Mesenchymal stem cell (in vitro differentiated cells and primary cell): ENCODE measurements around the gene ARRDC1.
A peak's percentile ranks its signal among the peaks of the same experiment; 100 is the strongest.

Experiments
- DNase-seq: peaks from one replicate; pipeline ENCODE4 v3.0.0-alpha.2; 2013
- H2AFZ ChIP-seq: one replicate; pipeline ENCODE4 v1.6.1; 2013; ENCODE audit warnings: low read depth, mild to moderate bottlenecking, control low read depth, inconsistent platforms, low read length, moderate library complexity
- H2AK5ac ChIP-seq: 2 replicates; pipeline ENCODE4 v1.6.1; 2013; ENCODE audit warnings: low read length, moderate library complexity, mild to moderate bottlenecking, inconsistent platforms; ENCODE audit not compliant: severe bottlenecking
- H2BK120ac ChIP-seq: one replicate; pipeline ENCODE4 v1.6.1; 2013; ENCODE audit warnings: low read depth, mild to moderate bottlenecking, inconsistent platforms, low read length, moderate library complexity
- H2BK12ac ChIP-seq, 2 experiments: one replicate each; pipeline ENCODE4 v1.6.1; 2013; ENCODE audit warnings: inconsistent platforms in 2 of 2, low read length in 2 of 2, mild to moderate bottlenecking in 2 of 2, moderate library complexity in 2 of 2, control low read depth in 1 of 2
- H2BK15ac ChIP-seq: one replicate; pipeline ENCODE4 v1.6.1; 2013; ENCODE audit warnings: mild to moderate bottlenecking, low read depth, inconsistent platforms; ENCODE audit not compliant: poor library complexity, severe bottlenecking
- H2BK5ac ChIP-seq: 2 replicates; pipeline ENCODE4 v1.6.1; 2013; ENCODE audit warnings: low read depth, mild to moderate bottlenecking, low read length, control low read depth, inconsistent platforms; ENCODE audit not compliant: poor library complexity, severe bottlenecking
- H3K14ac ChIP-seq, 2 experiments: one replicate each; pipeline ENCODE4 v1.6.1; 2013; ENCODE audit warnings: inconsistent platforms in 2 of 2, low read length in 2 of 2, control low read depth in 1 of 2, mild to moderate bottlenecking in 1 of 2, moderate library complexity in 1 of 2
- H3K18ac ChIP-seq, 2 experiments: one replicate each; pipeline ENCODE4 v1.6.1; 2013; ENCODE audit warnings: inconsistent platforms in 2 of 2, low read length in 2 of 2, control low read depth in 1 of 2, low read depth in 1 of 2, mild to moderate bottlenecking in 1 of 2
- H3K23ac ChIP-seq, 2 experiments: one replicate each; pipeline ENCODE4 v1.6.1; 2013; ENCODE audit warnings: inconsistent platforms in 2 of 2, low read length in 2 of 2, mild to moderate bottlenecking in 2 of 2, moderate library complexity in 2 of 2, control low read depth in 1 of 2
- H3K27ac ChIP-seq: 2 replicates; pipeline ENCODE4 v1.5.1; 2013; ENCODE audit warnings: mild to moderate bottlenecking, moderate library complexity, low read length, control low read depth, inconsistent platforms; ENCODE audit not compliant: poor library complexity, severe bottlenecking
- H3K27me3 ChIP-seq, 2 experiments: 2 replicates each; pipeline versions ENCODE4 v1.6.1 to v1.7.0; 2013; ENCODE audit warnings: low read length in 2 of 2, mild to moderate bottlenecking in 2 of 2, moderate library complexity in 2 of 2, control low read depth in 1 of 2, inconsistent platforms in 1 of 2; ENCODE audit not compliant: control insufficient read depth in 1 of 2, insufficient read depth in 1 of 2
- H3K36me3 ChIP-seq, 2 experiments: 2 replicates each; pipeline versions ENCODE4 v1.6.1 to v1.7.0; 2013; ENCODE audit warnings: low read length in 2 of 2, control low read depth in 1 of 2, inconsistent platforms in 1 of 2, low read depth in 1 of 2, mild to moderate bottlenecking in 1 of 2; ENCODE audit not compliant: insufficient read depth in 2 of 2, control insufficient read depth in 1 of 2
- H3K4ac ChIP-seq, 2 experiments: one replicate each; pipeline ENCODE4 v1.6.1; 2013; ENCODE audit warnings: inconsistent platforms in 2 of 2, low read length in 2 of 2, mild to moderate bottlenecking in 2 of 2, moderate library complexity in 2 of 2, control low read depth in 1 of 2, low read depth in 1 of 2
- H3K4me1 ChIP-seq: 2 replicates; pipeline ENCODE4 v1.6.1; 2013; ENCODE audit warnings: low read depth, low read length, control low read depth; ENCODE audit not compliant: control insufficient read depth, insufficient read depth
- H3K4me2 ChIP-seq: 2 replicates; pipeline ENCODE4 v1.6.1; 2013; ENCODE audit warnings: low read length, mild to moderate bottlenecking, inconsistent platforms; ENCODE audit not compliant: poor library complexity, severe bottlenecking
- H3K4me3 ChIP-seq, 2 experiments: 2 replicates each; pipeline versions ENCODE4 v1.5.1 to v1.7.0; 2013; ENCODE audit warnings: low read length in 2 of 2, mild to moderate bottlenecking in 2 of 2, control low read depth in 1 of 2, low read depth in 1 of 2; ENCODE audit not compliant: insufficient read depth in 1 of 2
- H3K79me1 ChIP-seq: replicated peaks from 2 replicates; pipeline ENCODE4 v1.6.1; 2013; ENCODE audit warnings: mild to moderate bottlenecking, control low read depth, low read length, inconsistent platforms; ENCODE audit not compliant: poor library complexity, severe bottlenecking
- H3K9ac ChIP-seq: 2 replicates; pipeline ENCODE4 v1.7.0; 2013; ENCODE audit warnings: mild to moderate bottlenecking, low read length, moderate library complexity
- H3K9me3 ChIP-seq: 2 replicates; pipeline ENCODE4 v1.7.0; 2013; ENCODE audit warnings: mild to moderate bottlenecking, low read length; ENCODE audit not compliant: control insufficient read depth
- H4K8ac ChIP-seq: one replicate; pipeline ENCODE4 v1.6.1; 2013; ENCODE audit warnings: inconsistent platforms, mild to moderate bottlenecking, low read length, moderate library complexity
- H4K91ac ChIP-seq: one replicate; pipeline ENCODE4 v1.6.1; 2013; ENCODE audit warnings: mild to moderate bottlenecking, low read length, inconsistent platforms
- WGBS: methylation state at CpG from one replicate; pipeline ENCODE4 v1.1.7; 2013; ENCODE audit warnings: mixed read lengths; 5-methylcytosine and 5-hydroxymethylcytosine counted together

Gene ARRDC1

GRCh38 chr9:137586854-137587253 is 18.6 kb upstream of the ARRDC1 start:
- Histone ChIP-seq H2BK15ac (no peak overlapping the region), H2BK12ac (no peak overlapping the region), H3K14ac (no peak overlapping the region), H2AFZ (no peak overlapping the region), H3K9ac (no peak overlapping the region), H3K4ac (no peak overlapping the region), H2AK5ac (no peak overlapping the region), H3K27ac (no peak overlapping the region), H3K23ac (peak overlapping the region in 1 of 2 experiments; percentile 48), H3K36me3 (peaks cover 63 to 67% of the 10 kb centered on the region in 2 experiments), H3K4me2 (no peak overlapping the region), H3K79me1 (peaks cover 56% of the 10 kb centered on the region), H3K27me3 (no peaks in the 10 kb centered on the region), H2BK5ac (no peak overlapping the region), H3K18ac (no peak overlapping the region), H4K8ac (no peak overlapping the region), H3K4me1 (peaks cover 10% of the 10 kb centered on the region), H3K4me3 (no peak overlapping the region), H2BK120ac (no peak overlapping the region), H3K9me3 (no peaks in the 10 kb centered on the region), H4K91ac (no peak overlapping the region)
- WGBS, result 99% methylated on average over 14 of the region's 14 CpGs
- no peak for DNase-seq

- H3K23ac ChIP-seq, result no peak overlapping the region
- H2AK5ac ChIP-seq, result no peak overlapping the region
- no peak overlapping the region for H3K4me2 ChIP-seq
- no peaks in the 10 kb centered on the region for H3K9me3 ChIP-seq
- H3K4me3 ChIP-seq, result no peak overlapping the region
- no peak overlapping the region for H2BK12ac ChIP-seq
- H3K27ac ChIP-seq, result no peak overlapping the region
- no peak overlapping the region for H4K8ac ChIP-seq
- peaks cover 10% of the 10 kb centered on the region for H3K4me1 ChIP-seq
- peaks cover 54% of the 10 kb centered on the region for H3K79me1 ChIP-seq
- 94% methylated on average over 12 of the region's 13 CpGs for WGBS
- peaks cover 48 to 52% of the 10 kb centered on the region in 2 experiments for H3K36me3 ChIP-seq
- H3K27me3 ChIP-seq, result no peaks in the 10 kb centered on the region
- no peak for DNase-seq
- no peak overlapping the region for H3K14ac ChIP-seq
- H2AFZ ChIP-seq, result no peak overlapping the region
- H3K18ac ChIP-seq, result no peak overlapping the region
- H2BK15ac ChIP-seq, result no peak overlapping the region
- H2BK5ac ChIP-seq, result no peak overlapping the region
- H4K91ac ChIP-seq, result no peak overlapping the region
- H3K9ac ChIP-seq, result peak overlapping the region; percentile 89
- no peak overlapping the region for H3K4ac ChIP-seq
- no peak overlapping the region for H2BK120ac ChIP-seq
Observed at GRCh38 chr9:137588311-137588710, 17.2 kb upstream of the ARRDC1 start.

- H3K4me2 ChIP-seq, result peak overlapping the region; percentile 88
- peak overlapping the region; percentile 89 for H3K9ac ChIP-seq
- H2AFZ ChIP-seq, result no peak overlapping the region
- peaks cover 48% of the 10 kb centered on the region for H3K79me1 ChIP-seq
- no peak overlapping the region for H4K91ac ChIP-seq
- no peak overlapping the region for H3K27ac ChIP-seq
- no peak overlapping the region for H2AK5ac ChIP-seq
- H2BK120ac ChIP-seq, result no peak overlapping the region
- DNase-seq, result no peak
- H2BK15ac ChIP-seq, result no peak overlapping the region
- H3K27me3 ChIP-seq, result no peaks in the 10 kb centered on the region
- no peak overlapping the region for H2BK12ac ChIP-seq
- H2BK5ac ChIP-seq, result no peak overlapping the region
- no peak overlapping the region for H3K4ac ChIP-seq
- no peaks in the 10 kb centered on the region for H3K9me3 ChIP-seq
- H3K4me1 ChIP-seq, result peaks cover 10% of the 10 kb centered on the region
- peak overlapping the region in 1 of 2 experiments; percentile 92 for H3K4me3 ChIP-seq
- H4K8ac ChIP-seq, result no peak overlapping the region
- no peak overlapping the region for H3K18ac ChIP-seq
- 94% methylated on average over 6 of the region's 6 CpGs for WGBS
- no peak overlapping the region for H3K23ac ChIP-seq
- no peak overlapping the region for H3K14ac ChIP-seq
- peaks cover 43 to 46% of the 10 kb centered on the region in 2 experiments for H3K36me3 ChIP-seq
Observed at GRCh38 chr9:137588891-137589290, 16.6 kb upstream of the ARRDC1 start.

- peak; percentile 45 for DNase-seq
- no peak overlapping the region for H2BK12ac ChIP-seq
- H2AFZ ChIP-seq, result no peak overlapping the region
- H3K4ac ChIP-seq, result peak overlapping the region in 1 of 2 experiments; percentile 17
- peak overlapping the region; percentile 92 for H3K4me3 ChIP-seq
- H3K4me1 ChIP-seq, result peaks cover 10% of the 10 kb centered on the region
- H4K8ac ChIP-seq, result peak overlapping the region; percentile 32
- 16% methylated on average over 36 of the region's 58 CpGs for WGBS
- H3K79me1 ChIP-seq, result peaks cover 42% of the 10 kb centered on the region
- H3K18ac ChIP-seq, result peak overlapping the region; percentile 15 to 59
- peak overlapping the region; percentile 19 for H2BK120ac ChIP-seq
- no peak overlapping the region for H2BK15ac ChIP-seq
- H4K91ac ChIP-seq, result no peak overlapping the region
- peak overlapping the region; percentile 89 for H3K9ac ChIP-seq
- no peak overlapping the region for H3K14ac ChIP-seq
- H3K27me3 ChIP-seq, result no peaks in the 10 kb centered on the region
- H2AK5ac ChIP-seq, result no peak overlapping the region
- H2BK5ac ChIP-seq, result peak overlapping the region; percentile 81
- peak overlapping the region in 1 of 2 experiments; percentile 2 for H3K23ac ChIP-seq
- H3K4me2 ChIP-seq, result peak overlapping the region; percentile 88
- peaks cover 36 to 39% of the 10 kb centered on the region in 2 experiments for H3K36me3 ChIP-seq
- no peaks in the 10 kb centered on the region for H3K9me3 ChIP-seq
- no peak overlapping the region for H3K27ac ChIP-seq
Observed at GRCh38 chr9:137589441-137590122, 15.9 kb upstream of the ARRDC1 start.
